Measurements from ENCODE around the gene PRKAG2.
"Not testable (repeated sequence)": the region's sequence is repeated elsewhere in the genome, so short reads cannot be mapped to it uniquely, and the experiment has no call there.

Gene PRKAG2

DNA sequence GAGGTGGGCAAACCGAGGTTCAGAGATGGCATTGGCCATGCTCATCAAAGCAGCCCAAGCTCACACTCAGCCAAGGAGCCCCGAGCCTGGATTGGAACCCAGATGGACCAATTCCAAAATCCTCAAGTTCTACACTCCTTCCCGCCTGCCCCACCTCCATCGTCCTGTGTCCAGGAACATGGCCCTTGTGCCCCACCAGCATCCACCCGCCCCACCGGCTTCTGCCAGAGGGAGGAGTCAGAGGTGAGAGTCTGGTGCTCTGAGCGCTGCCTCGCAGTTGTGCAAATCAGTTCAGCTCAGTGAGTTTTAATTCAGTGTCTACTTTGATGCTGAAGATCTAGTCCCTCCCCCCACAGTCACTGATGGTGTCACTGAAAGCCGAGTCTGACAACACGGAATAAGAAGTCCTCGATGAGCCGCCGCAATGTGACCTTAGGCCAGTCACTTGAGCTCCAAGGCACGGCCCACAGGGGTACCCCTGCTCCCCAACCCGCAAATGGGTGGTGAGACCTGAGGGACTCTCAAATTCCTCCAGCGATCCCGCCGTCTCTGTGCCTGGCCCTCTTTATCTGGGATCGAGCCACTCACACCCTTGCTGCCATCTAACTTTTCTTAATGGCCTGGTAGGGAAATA is 26.3 kb downstream of the PRKAG2 start:
- no peak for DNase-seq

DNA sequence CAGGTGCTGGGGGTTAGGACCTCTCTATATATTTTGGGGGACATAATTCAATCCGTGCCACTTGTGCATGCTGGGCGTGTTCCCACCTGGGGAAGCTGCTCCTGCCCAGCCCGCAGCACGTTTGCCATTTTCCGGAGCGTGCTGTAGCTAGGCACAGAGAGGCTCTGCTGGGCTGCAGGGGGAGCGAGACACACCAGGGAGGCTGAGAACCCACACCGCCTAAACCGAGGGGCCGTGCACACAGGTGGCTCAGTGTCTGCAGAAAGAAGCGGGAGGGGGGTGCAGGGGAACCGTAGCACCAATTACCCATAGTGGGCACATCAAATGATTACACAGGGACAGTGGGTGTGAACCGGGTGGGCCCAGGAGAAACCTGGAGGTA is 27.0 kb downstream of the PRKAG2 start:
- no peak for DNase-seq

DNA sequence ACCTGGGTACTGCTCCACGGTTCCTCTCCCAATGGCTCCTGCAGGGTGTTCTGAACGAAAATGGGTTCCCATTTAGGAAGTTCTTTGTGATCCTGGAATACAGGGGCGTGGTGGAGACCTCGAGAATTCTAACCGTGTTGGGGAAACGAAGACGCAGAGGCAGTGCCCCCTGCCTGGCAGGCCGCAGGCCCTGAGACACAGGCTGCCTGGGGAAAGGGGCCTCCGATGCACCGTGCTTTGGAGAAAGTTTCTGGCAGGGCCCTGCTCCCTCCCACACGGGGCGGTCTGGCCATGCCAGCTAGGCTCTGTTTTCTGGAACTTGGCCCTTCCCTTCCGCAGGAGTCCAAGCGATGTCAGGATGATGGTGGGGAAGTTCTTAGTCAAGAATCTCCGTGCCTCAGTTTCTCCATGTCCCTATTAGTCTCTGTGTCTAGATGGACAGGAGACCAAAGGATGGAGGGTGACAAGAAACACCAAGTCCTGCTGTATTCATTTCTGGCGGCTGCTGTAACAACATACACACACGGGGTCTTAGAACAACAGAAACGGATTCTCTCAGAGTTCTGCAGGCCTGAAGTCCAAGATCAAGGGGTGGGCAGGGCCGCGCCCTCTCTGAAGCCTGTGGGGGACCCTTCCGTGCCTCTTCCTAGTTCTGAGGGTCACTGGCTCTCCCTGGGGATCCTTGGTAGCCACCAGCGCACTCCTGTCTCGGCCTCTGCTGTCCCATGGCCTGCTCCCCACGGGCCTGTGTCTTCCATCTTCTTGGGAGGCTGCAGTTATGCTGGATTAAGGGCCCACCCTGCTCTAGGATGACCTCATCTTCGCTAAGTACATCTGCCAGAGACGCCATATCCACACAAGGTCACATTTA is 27.7 kb downstream of the PRKAG2 start:
- DNase-seq: no peak

DNA sequence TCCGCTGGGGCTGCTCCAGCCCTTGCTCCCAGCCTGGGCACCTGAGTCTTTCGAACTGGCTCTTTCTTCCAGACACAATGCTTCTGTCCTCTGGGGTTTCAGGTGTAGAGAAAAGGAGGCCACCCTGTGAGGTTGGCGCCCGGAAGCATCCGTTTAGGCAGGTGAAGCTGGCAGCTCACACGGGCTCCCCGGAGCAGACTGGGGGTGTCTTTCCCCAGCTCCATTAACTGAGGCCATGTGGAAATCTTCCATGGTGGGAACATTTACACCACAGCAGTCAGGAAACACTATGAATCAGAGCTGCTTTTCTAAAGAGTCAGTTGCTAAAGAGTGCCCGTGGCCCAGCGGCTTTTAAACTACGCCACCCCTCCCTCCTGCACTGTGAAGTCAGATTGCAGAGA is 29.2 kb downstream of the PRKAG2 start:
- no peak for DNase-seq

DNA sequence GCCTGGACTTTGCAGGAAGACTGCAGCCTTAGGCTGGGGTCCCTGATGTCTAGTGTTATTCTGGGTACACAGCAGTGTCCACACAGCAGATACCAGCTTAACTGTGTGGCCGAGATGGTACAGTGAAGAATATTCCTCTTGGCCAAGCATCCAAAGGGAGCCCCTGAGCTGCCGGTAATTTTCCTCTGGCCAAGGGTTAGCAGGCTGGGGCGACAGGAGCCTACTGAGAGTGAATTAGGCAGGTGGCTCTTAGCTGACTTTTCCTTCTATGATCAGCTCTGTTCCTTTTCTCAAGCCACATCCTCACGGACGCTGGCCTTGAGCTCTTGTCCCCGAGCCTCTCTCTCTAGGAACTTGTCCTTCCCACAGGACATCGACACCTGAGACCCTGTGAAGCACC is 29.8 kb downstream of the PRKAG2 start:
- no peak for DNase-seq

DNA sequence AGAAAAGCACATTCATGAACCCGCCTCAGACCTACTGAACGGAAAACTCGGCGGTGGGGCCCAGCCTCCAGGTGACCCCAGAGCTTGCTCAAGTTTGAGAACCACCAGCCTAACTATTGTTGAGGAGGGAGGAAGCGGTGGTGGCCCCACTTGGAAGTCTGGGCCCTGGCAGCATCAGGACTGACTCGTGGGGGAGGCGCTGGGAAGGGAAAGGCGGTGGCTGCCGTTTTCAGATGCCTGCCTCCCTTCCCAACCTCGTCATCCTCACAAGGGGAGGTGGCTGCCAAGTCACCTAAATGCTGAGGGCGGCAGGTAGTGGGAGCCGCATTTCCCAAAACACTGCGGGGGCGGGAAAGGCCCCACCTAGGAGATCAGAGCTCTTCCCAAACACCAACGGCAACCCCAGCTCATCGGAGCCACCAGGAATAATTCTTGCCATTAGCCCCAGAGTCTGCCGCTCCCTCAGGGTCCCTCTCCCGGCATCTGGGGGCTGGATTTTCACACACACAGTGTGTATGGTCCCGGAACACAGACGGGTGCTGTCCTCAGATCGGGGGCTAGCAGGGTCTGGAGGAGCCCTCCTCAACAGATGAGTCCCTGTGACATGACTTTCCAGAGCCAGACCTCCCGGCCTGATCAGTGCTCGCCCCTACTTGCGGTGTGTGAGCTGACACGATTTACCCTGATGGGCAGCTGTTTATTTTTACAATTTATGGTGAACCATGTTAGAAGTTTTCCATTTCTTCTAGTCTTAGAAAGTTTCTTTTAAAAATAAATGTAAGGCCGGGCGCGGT is 31.3 kb downstream of the PRKAG2 start:
- DNase-seq: no peak

DNA sequence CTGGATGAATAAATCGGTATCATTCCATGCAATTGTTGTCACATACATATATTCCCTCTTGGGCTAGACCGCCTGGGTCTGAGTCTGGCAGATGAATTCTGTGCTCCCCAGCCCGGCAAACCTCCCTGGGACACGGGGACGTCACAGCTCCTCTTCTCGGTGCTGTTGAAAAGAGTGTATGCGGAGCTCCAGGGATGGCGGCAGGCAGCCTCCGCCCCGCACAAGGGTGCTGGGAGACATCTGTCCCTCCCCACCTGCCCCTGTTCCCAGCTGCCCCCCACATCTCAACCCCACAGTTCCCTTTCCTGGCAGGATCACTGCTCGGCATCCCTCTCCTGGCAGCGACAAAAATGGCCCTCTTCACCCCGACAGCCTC is 32.1 kb downstream of the PRKAG2 start:
- DNase-seq: no peak

DNA sequence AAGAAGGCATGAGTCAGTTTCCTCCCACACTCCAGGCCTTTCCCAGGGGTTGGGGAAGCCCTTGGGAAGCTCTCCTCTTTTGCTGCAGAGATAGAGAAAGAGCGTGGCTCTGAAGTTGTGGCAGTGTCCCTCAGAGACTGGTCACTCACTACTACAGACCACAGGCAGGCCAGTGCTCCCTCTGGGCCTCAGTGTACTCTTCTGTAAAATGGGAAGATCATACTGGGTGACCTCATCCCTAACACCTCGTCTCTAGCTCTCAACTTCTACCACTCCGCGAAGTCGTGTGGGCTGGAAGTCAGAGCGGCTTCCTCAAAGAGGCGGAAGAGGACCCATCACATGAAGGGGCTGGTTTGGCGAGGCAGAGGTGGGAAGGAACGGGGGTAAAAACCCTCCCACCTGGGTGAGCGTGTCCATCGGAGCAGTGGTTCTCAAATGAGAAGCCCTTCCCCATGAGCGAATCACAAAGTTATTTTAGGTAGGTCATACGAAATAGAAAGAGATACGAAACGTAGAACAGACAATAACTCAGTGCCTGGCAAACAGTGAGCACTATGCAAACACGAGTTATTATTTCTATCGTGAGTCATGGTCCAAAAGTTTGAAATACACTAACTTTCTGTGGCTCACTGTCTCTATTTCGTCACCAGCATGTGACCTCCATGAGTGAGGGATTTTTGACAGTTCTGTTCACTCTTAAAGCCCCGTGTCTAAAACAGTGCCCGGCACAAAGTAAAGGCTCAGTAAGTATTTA is 32.7 kb downstream of the PRKAG2 start:
- peak; percentile 46 for DNase-seq

DNA sequence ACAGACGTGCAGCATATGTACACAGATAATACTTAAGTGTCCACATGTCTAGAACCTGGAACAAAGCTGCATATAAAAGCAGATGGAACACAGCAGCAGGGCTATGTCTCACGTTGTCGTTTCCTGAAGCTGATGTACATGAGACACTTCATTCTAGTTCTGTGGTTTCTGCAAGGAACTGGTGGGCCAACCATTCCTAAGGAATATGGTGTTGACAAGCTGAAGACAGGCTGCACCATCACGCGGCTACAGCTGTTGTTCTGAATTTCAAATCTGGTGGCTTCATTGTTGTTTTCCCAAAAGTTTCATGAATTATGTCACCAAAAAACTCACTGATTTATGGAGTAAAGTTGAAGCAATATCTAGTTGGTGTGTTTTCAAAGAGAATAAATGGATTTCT is 33.7 kb downstream of the PRKAG2 start:
- DNase-seq: peak; percentile 15

DNA sequence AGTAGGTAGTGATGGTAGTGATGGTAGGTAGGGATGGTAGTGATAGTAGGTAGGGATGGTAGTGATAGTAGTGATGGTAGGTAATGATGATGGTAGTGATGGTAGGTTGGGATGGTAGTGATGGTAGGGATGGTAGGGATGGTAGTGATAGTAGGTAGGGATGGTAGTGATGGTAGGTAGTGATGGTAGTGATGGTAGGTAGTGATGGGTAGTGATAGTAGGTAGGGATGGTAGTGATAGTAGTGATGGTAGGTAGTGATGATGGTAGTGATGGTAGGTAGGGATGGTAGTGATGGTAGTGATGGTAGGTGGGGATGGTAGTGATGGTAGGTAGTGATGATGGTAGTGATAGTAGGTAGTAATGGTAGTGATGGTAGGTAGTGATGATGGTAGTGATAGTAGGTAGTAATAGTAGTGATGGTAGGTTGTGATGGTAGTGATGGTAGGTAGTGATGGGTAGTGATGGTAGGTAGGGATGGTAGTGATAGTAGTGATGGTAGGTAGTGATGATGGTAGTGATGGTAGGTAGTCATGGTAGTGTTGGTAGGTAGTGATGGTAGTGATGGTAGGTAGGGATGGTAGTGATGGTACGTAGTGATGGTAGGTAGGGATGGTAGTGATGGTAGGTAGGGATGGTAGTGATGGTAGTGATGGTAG is 35.4 kb downstream of the PRKAG2 start:
- not testable (repeated sequence) for DNase-seq

DNA sequence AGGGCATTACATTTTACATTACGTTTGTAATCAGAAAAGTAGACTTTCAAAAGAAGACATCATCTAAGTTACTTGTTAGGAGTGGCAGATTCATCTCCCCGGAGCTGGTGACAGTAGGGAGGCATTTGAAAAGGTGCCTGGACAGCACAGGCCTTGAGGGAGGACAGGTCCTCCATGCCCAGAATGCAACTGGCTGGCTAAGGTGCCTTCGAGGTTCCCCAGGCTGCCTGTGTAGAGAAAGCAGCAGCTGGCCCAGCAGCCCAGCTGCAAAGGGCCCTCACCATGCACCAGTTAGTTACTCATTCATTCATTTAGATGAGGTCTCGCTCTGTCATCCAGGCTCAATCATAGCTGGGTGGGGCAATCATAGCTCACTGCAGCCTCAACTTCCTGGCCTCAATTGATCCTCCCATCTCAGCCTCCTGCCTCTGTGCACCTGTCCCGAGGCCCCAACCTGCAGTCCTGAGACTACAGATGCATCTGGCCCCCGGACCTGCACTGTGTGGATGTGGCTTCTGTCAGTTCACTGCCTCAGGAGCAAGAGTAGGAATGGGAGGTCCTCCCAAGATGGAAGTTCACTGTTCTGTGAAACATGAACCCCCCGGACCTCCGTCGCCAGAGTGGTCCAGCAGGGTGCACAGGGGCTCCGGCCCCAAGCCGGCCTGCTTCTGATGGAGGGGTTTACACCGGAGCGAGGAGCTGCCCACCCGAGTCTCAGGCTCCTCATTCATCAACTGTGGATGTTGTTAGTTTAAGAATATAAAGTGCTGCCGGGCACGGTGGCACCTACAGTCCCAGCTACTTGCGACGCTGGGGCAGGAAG is 36.6 kb downstream of the PRKAG2 start:
- no peak for DNase-seq

DNA sequence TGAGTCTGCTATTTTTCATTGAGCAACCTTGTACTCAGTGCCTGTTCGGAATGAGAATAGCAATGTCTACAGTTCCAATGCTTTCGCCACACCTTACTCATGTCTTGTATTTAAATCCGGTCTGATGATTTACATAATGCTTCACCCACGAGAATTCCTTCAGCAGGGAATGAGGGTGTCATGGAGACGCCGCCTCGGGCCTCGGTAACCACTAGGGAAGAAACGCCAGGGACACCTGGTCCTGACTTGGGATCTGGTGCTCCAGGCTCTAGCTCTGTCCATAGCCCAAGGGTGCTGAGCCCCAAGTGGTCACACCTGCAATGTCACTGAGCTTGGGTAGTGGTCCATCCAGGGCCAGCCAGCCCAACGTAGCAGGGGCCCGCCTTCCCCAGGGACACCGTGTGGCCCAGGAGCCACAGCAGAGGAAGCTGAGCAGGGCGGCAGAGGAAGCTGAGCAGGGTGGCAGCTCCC is 37.4 kb downstream of the PRKAG2 start:
- DNase-seq: no peak

DNA sequence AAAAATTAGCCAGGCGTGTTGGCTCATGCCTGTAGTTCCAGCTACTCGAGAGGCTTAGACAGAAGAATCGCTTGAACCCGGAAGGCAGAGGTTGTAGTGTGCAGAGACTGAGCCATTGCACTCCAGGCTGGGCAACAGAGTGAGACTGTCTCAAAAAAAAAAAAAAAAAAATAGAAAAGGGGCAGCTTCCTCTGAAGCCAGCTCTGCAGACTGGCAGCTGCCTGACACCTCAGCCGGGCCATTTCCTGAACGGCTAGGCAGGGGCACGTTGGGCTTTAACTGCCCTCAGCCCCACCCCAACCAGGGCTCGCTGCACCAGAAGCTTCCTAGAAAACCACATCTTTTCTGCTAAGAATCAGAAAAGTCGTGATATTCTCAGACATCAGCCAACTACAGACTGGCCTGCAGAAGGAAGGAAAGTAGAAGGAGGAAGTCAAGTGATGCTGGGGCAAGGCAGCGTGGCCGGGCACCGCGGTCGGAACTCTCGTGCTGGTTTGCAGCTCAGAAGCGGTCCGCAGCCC is 38.0 kb downstream of the PRKAG2 start:
- no peak for DNase-seq

DNA sequence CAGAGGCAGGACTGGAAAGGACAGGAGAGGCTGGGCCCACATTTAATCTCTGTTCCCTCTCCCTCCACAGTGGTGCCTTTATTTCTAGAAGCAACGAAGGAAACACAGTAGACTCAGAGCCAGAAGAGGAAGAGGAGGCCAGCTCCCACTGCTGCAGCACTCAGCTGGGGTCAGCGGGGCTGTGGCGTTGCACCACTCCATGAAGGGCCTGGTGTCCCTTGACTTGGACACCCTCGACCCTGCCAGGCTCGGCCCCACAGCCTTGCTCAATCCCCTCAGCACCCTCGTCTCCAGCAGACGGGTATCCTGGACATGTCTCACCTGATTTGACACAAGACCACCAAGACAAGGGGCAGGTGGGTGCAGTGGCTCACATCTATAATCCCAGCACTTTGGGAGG is 38.8 kb downstream of the PRKAG2 start:
- no peak for DNase-seq

DNA sequence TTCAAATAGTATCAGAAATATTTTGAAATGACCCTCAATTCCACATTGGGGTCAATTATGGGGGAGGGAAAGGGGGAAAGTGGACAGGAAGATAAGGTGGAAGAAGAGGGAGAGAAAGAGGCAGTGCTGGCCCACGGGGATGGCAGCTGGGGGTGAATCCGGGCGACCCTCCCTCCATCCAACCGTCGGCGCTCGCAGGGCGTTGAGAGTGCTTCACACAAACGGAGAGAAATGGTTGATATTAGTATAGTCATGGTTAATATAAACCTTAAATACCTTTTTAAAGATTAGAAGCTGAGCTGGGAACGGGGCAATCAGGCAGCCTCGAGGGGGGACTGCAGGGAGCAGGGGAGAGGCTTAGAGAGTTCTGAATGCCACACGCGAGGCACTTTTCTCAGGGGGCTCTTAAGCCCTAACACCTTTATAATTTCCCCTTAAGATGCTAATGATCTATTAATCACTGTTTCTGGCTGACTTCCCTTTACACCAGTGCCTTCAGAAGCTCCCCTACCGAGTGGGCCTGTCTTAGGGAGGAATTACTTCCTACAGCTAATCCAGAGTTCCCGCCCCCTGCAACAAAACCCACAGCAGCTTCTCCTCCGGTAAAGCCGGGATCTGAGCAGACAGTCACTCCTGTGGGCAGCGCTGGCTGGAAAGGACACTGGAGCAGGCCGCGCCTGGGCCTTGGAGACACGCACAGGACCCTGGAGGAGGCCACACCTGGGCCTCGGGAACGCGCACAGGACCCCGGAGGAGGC is 39.5 kb downstream of the PRKAG2 start:
- no peak for DNase-seq

DNA sequence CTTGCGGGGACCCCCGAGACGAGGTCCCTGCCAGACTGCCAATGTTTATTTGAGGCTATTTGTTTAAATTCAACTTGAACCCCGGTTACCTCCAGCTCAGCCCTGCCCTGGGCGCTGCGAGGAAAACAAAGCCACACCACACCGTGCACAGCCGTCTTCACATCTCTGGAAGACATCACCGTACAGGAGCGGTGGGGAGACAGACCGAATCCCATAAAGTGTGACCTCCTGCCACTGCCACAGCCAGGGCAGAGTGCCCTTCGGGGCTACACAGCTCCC is 40.0 kb downstream of the PRKAG2 start:
- no peak for DNase-seq

DNA sequence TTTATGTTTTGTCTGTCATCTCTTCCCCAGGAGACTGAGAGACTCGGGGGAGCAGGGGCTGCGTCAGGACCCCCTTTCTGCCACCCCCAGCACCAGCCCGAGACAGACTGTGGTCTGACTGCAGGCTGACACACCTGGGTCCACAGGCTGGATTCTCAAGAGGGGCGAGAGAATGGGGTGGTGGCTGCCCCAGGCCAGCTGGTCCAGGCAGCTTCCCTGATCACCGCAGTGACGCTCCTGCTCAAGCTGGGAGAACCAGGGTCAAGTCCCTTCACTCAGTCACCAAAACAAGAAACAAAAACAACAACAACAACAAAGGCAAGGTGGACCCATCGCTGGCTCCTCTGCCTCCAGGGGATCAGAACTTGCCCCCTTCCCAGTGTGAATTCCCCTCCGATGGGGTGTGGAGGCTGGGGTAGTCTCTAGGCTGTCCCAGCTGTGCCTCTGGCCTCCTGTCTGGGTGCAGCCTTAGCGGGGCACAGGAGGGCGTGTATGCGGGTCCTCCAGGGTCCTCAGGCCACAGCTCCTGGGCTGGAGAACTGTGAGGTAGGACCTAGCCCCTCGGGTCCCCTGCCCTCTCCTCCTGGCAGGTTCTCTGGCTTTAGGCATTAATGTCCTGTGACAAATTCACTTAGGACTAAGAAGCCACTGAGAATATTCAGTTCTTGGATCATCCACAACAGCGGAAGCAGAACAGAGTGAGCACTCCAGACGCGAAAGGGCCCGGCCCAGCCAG is 40.6 kb downstream of the PRKAG2 start:
- no peak for DNase-seq

DNA sequence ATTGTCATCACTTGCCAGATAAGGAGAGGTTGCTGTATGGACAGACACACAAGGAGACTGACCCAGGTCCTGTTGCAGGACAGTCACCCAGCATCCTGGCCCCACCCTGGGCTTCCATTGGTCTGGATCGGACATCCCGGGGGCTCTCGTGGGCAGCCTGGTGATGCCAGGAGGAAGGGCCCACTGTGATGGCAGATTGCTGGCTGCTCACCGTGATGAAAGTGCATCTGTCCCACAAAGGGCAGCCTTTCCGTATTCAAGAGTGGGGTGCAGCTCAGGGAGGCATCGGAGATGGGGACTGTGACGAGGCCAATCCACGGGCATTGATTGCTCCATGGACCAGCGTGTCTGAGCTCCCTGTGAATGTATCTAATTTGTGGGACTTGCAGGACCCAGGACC is 41.3 kb downstream of the PRKAG2 start:
- no peak for DNase-seq

DNA sequence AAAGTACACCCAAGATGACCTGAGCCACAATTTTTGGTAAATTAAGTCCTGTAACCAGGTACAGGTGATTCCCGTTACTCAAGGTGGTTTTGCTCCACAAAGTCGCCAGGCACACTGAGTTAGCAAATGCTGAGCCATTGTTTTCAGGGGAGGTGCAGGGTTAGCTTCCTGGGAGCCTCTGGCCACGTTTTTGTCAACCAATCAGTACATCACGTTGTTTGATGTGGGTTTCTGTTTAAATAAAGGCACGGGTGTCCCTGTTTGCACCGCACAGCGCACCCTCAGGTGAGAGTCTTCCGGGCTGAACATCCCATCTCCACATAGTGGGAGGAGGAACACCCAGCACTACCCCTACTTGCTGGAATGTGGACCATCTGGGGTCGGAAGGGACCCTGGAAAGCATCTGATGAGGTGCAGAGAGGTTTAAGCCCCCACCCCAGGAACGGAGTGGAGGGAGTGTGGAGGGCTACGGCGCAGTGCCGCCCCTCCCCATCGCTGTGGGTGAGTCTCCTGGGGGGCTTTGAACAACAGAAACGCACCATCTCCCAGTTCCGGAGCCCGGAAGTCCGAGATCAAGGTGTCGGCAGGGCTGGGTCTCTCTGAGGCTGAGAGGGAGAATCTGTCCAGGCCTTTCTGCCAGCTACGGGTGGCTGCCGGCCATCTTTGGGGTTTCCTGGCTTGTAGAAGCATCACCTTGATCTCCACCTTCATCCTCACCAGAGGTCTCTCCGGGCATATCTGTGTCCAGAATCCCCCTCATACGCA is 42.5 kb downstream of the PRKAG2 start:
- DNase-seq: no peak

All from fibroblast of skin of scalp (primary cell).